Measurements from ENCODE around the gene NECAB2. TPM values are rescaled to one million over a fixed set of nuclear protein-coding genes. Genes with fewer than 3 reads are reported as not detected.

Gene NECAB2
- total RNA-seq, 1 experiment from 2014 or later: 0.55 TPM

- H3K36me3 ChIP-seq (replicated peaks; ENCODE audit: control insufficient read depth, insufficient read depth, low read length): no peaks in the 10 kb centered on the region
- no peak overlapping the region for H3K4me3 ChIP-seq (ENCODE audit: insufficient read depth, low read depth, low read length)
- no peaks in the 10 kb centered on the region for H3K27me3 ChIP-seq (ENCODE audit: control insufficient read depth, insufficient read depth, low read length)
- DNase-seq: peak; percentile 80
These were observed 28.6 kb downstream of the NECAB2 start for GRCh38 chr16:83996481-83997252.

GRCh38 chr16:83998091-83998490 is 30.0 kb downstream of the NECAB2 start:
- Histone ChIP-seq H3K36me3 (replicated peaks; ENCODE audit: control insufficient read depth, insufficient read depth, low read length) (no peaks in the 10 kb centered on the region), H3K27me3 (ENCODE audit: control insufficient read depth, insufficient read depth, low read length) (no peaks in the 10 kb centered on the region), H3K4me3 (ENCODE audit: insufficient read depth, low read depth, low read length) (no peak overlapping the region)
- no peak for DNase-seq

DNA sequence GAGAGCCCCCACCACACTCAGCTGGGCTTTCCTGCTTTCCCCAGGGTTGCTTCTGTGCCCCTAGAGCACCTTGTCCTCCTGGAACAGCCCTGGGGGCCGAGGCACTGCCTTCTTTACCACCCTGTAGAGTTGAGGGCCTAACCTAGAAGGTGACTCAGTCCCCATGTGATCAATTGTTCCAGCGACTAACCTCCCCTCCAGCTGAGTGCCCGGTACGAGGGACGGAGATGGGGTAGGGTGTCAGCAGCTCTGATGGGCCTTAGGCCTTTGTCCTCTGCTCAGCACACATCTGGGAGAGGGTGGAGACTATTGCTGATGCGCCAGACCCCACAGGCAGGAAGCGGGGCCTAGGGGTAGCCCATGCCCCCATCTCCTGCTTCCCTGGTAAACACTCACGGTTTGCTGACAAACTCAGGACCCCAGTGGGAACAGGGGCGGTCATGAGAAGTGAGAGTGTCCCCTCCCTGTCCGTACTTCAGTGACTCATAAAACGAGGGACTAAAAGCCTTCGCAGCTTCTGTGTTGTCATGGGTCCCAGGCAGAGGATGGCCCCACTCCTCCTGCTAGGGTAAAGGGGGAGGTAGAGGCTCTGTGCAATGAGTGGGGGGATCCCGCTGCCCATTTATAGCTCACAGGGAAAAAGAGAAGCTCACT is 33.1 kb downstream of the NECAB2 start:
- Histone ChIP-seq H3K27me3 (ENCODE audit: control insufficient read depth, insufficient read depth, low read length) (no peaks in the 10 kb centered on the region), H3K36me3 (replicated peaks; ENCODE audit: control insufficient read depth, insufficient read depth, low read length) (no peaks in the 10 kb centered on the region), H3K4me3 (ENCODE audit: insufficient read depth, low read depth, low read length) (no peak overlapping the region)
- peak; percentile 42 for DNase-seq

DNA sequence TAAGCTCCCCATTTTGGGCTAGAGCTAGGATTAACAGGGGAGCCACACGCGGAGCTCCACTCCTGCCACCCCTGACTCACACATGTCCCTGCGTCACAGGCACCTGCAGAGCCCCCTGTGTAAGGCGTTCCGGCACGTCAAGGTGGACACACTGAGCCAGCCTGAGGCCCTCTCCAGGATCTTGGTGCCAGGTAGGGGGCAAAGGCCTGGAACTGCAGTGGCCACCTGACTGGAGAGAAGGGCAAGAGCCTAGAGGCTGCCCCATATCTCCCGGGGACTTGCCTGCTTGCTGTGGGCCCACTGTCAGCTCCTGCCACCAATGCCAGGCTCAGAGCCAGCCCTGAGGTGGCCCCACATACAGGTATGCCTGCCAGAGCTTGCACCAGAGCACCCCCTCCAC is 33.7 kb downstream of the NECAB2 start:
- no peak for DNase-seq
- H3K36me3 ChIP-seq (replicated peaks; ENCODE audit: control insufficient read depth, insufficient read depth, low read length): no peaks in the 10 kb centered on the region
- H3K27me3 ChIP-seq (ENCODE audit: control insufficient read depth, insufficient read depth, low read length): no peaks in the 10 kb centered on the region
- H3K4me3 ChIP-seq (ENCODE audit: insufficient read depth, low read depth, low read length): no peak overlapping the region

- DNase-seq: no peak
- Histone ChIP-seq H3K4me3 (ENCODE audit: insufficient read depth, low read depth, low read length) (no peak overlapping the region), H3K27me3 (ENCODE audit: control insufficient read depth, insufficient read depth, low read length) (no peaks in the 10 kb centered on the region), H3K36me3 (replicated peaks; ENCODE audit: control insufficient read depth, insufficient read depth, low read length) (no peaks in the 10 kb centered on the region)
These were observed 35.0 kb downstream of the NECAB2 start for GRCh38 chr16:84003038-84003437.

GRCh38 chr16:84004442-84004841 is 36.4 kb downstream of the NECAB2 start:
- no peak for DNase-seq
- H3K27me3 ChIP-seq (ENCODE audit: control insufficient read depth, insufficient read depth, low read length): no peaks in the 10 kb centered on the region
- H3K36me3 ChIP-seq (replicated peaks; ENCODE audit: control insufficient read depth, insufficient read depth, low read length): no peaks in the 10 kb centered on the region
- no peak overlapping the region for H3K4me3 ChIP-seq (ENCODE audit: insufficient read depth, low read depth, low read length)

GRCh38 chr16:84005391-84005790 is 37.3 kb downstream of the NECAB2 start:
- H3K36me3 ChIP-seq (replicated peaks; ENCODE audit: control insufficient read depth, insufficient read depth, low read length): no peaks in the 10 kb centered on the region
- no peak overlapping the region for H3K4me3 ChIP-seq (ENCODE audit: insufficient read depth, low read depth, low read length)
- no peaks in the 10 kb centered on the region for H3K27me3 ChIP-seq (ENCODE audit: control insufficient read depth, insufficient read depth, low read length)
- no peak for DNase-seq

GRCh38 chr16:84007520-84007919 is 39.5 kb downstream of the NECAB2 start:
- H3K27me3 ChIP-seq (ENCODE audit: control insufficient read depth, insufficient read depth, low read length): no peaks in the 10 kb centered on the region
- no peaks in the 10 kb centered on the region for H3K36me3 ChIP-seq (replicated peaks; ENCODE audit: control insufficient read depth, insufficient read depth, low read length)
- DNase-seq: no peak
- no peak overlapping the region for H3K4me3 ChIP-seq (ENCODE audit: insufficient read depth, low read depth, low read length)

GRCh38 chr16:84007965-84008364 is 39.9 kb downstream of the NECAB2 start:
- DNase-seq: no peak
- no peaks in the 10 kb centered on the region for H3K27me3 ChIP-seq (ENCODE audit: control insufficient read depth, insufficient read depth, low read length)

DNA sequence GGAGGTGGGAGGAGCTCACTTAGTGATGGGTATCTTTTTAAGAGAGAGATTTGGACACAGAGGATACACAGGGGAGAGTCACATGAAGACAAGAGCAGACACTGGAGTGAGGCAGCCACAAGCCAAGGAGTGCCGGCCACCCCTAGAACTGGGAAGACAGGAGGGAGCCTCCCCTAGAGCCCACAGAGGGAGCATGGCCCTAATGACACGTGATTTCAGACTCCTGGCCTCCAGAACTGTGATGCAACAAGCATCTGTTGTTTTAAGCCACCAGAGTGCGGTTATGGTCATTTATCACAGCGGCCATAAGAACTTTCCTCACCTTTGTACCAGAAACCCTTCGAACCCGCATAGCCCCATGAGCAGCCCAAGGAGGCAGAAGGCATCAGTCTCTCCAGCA is 41.2 kb downstream of the NECAB2 start:
- Histone ChIP-seq H3K36me3 (replicated peaks; ENCODE audit: control insufficient read depth, insufficient read depth, low read length) (no peaks in the 10 kb centered on the region), H3K27me3 (ENCODE audit: control insufficient read depth, insufficient read depth, low read length) (no peaks in the 10 kb centered on the region), H3K4me3 (ENCODE audit: insufficient read depth, low read depth, low read length) (no peak overlapping the region)
- DNase-seq: no peak

More at GRCh38 chr16:84007965-84008364, 39.9 kb downstream of the NECAB2 start:
- no peaks in the 10 kb centered on the region for H3K36me3 ChIP-seq (replicated peaks; ENCODE audit: control insufficient read depth, insufficient read depth, low read length)
- no peak overlapping the region for H3K4me3 ChIP-seq (ENCODE audit: insufficient read depth, low read depth, low read length)

- no peaks in the 10 kb centered on the region for H3K27me3 ChIP-seq (ENCODE audit: control insufficient read depth, insufficient read depth, low read length)
- H3K4me3 ChIP-seq (ENCODE audit: insufficient read depth, low read depth, low read length): no peak overlapping the region
- peak; percentile 97 for DNase-seq
- no peaks in the 10 kb centered on the region for H3K36me3 ChIP-seq (replicated peaks; ENCODE audit: control insufficient read depth, insufficient read depth, low read length)
These were observed 45.9 kb downstream of the NECAB2 start for GRCh38 chr16:84013787-84014569.

- no peaks in the 10 kb centered on the region for H3K36me3 ChIP-seq (replicated peaks; ENCODE audit: control insufficient read depth, insufficient read depth, low read length)
- H3K4me3 ChIP-seq (ENCODE audit: insufficient read depth, low read depth, low read length): no peak overlapping the region
- DNase-seq: no peak
- H3K27me3 ChIP-seq (ENCODE audit: control insufficient read depth, insufficient read depth, low read length): no peaks in the 10 kb centered on the region
These were observed 46.7 kb downstream of the NECAB2 start for GRCh38 chr16:84014570-84015327.

DNA sequence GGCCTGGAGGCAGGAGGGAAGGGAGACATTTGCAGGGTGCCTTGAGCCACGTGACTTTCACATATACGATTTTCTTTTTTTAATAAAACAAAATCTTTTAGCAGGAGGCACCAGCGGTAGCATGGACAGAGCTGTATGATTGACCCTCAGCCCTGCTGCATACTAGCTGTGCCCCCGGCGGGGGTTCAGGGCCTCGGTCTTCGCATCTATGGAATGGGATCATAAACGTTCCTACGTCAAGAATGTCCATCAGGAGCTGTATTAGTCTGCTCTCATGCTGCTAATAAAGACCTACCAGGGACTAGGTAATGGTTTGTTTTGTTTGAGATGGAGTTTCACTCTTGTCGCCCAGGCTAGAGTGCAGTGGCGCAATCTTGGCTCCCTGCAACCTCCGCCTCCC is 47.4 kb downstream of the NECAB2 start:
- Histone ChIP-seq H3K4me3 (ENCODE audit: insufficient read depth, low read depth, low read length) (no peak overlapping the region), H3K36me3 (replicated peaks; ENCODE audit: control insufficient read depth, insufficient read depth, low read length) (no peaks in the 10 kb centered on the region)
- DNase-seq: no peak

GRCh38 chr16:84016477-84016876 is 48.4 kb downstream of the NECAB2 start:
- H3K27me3 ChIP-seq (ENCODE audit: control insufficient read depth, insufficient read depth, low read length): no peaks in the 10 kb centered on the region
- H3K4me3 ChIP-seq (ENCODE audit: insufficient read depth, low read depth, low read length): no peak overlapping the region
- DNase-seq: no peak
- no peaks in the 10 kb centered on the region for H3K36me3 ChIP-seq (replicated peaks; ENCODE audit: control insufficient read depth, insufficient read depth, low read length)

More for the DNA sequence above, 47.4 kb downstream of the NECAB2 start:
- H3K27me3 ChIP-seq (ENCODE audit: control insufficient read depth, insufficient read depth, low read length): no peaks in the 10 kb centered on the region

Measured in H7 (cell line).